Neural progenitor cell (in vitro differentiated cells): ENCODE measurements around the gene FREM1. TPM values are rescaled to one million over a fixed set of nuclear protein-coding genes. Genes with fewer than 3 reads are reported as not detected.

Experiments used
- DNase-seq: peaks from one replicate; pipeline ENCODE4 v3.0.0-alpha.2; 2016; ENCODE audit warnings: low spot score
- H2AFZ ChIP-seq: fragments of 200-600 bp; sonication (generic); replicated peaks from 2 replicates; pipeline ENCODE4 v1.6.1; 2016; ENCODE audit warnings: antibody characterized with exemption
- H3F3A ChIP-seq: fragments of 200-600 bp; sonication (generic); 2 replicates; pipeline ENCODE4 v1.6.1; 2016; ENCODE audit warnings: antibody characterized with exemption, low read depth
- H3K27ac ChIP-seq: fragments of 200-600 bp; sonication (generic); 2 replicates; pipeline ENCODE4 v1.5.1; 2016; ENCODE audit warnings: mild to moderate bottlenecking
- H3K27me3 ChIP-seq: fragments of 200-600 bp; sonication (generic); 2 replicates; pipeline ENCODE4 v1.6.1; 2016; ENCODE audit warnings: mild to moderate bottlenecking, moderate library complexity
- H3K36me3 ChIP-seq: fragments of 200-600 bp; sonication (generic); 2 replicates; pipeline ENCODE4 v1.5.1; 2016
- H3K4me1 ChIP-seq: fragments of 200-600 bp; sonication (generic); 2 replicates; pipeline ENCODE4 v1.6.1; 2016; ENCODE audit warnings: mixed run types
- H3K4me2 ChIP-seq: fragments of 200-600 bp; sonication (generic); 2 replicates; pipeline ENCODE4 v1.6.1; 2016
- H3K4me3 ChIP-seq: fragments of 200-600 bp; sonication (generic); 2 replicates; pipeline ENCODE4 v1.5.1; 2016
- H3K79me2 ChIP-seq: fragments of 200-600 bp; sonication (generic); 2 replicates; pipeline ENCODE4 v1.6.1; 2016; ENCODE audit warnings: low read depth
- H3K9ac ChIP-seq: fragments of 200-600 bp; sonication (generic); 2 replicates; pipeline ENCODE4 v1.6.1; 2016
- H3K9me3 ChIP-seq: fragments of 200-600 bp; sonication (generic); 2 replicates; pipeline ENCODE4 v1.5.1; 2016; ENCODE audit warnings: low read depth
- H4K20me1 ChIP-seq: fragments of 200-600 bp; sonication (generic); 2 replicates; pipeline ENCODE4 v1.6.1; 2016; ENCODE audit warnings: low read depth
- H3K27ac Mint-ChIP-seq: 3 replicates; pipeline ENCODE4 v1.8.0; 2021; ENCODE audit warnings: mixed read lengths
- H3K27me3 Mint-ChIP-seq: 2 replicates; pipeline ENCODE4 v1.8.0; 2022; ENCODE audit warnings: low read depth, mild to moderate bottlenecking, inconsistent platforms, moderate library complexity, mixed read lengths; ENCODE audit not compliant: insufficient read depth
- H3K36me3 Mint-ChIP-seq: 3 replicates; pipeline ENCODE4 v1.8.0; 2021; ENCODE audit warnings: mixed read lengths
- H3K4me1 Mint-ChIP-seq: 3 replicates; pipeline ENCODE4 v1.8.0; 2021; ENCODE audit warnings: mixed read lengths
- H3K4me3 Mint-ChIP-seq: 3 replicates; pipeline ENCODE4 v1.8.0; 2021; ENCODE audit warnings: mild to moderate bottlenecking, moderate library complexity, mixed read lengths
- H3K9me3 Mint-ChIP-seq: 3 replicates; pipeline ENCODE4 v1.8.0; 2020; ENCODE audit warnings: mixed read lengths
- CTCF ChIP-seq: fragments of 200-600 bp; sonication (generic); IDR thresholded peaks from 2 replicates; pipeline ENCODE4 v1.5.1; 2017; ENCODE audit warnings: antibody characterized with exemption, mild to moderate bottlenecking
- EZH2 ChIP-seq: fragments of 200-600 bp; sonication (generic); IDR thresholded peaks from 2 replicates; pipeline ENCODE4 v1.6.1; 2017; ENCODE audit warnings: antibody characterized with exemption, mild to moderate bottlenecking, moderate library complexity
- EZH2phosphoT487 ChIP-seq: fragments of 200-600 bp; sonication (generic); IDR thresholded peaks from 2 replicates; pipeline ENCODE4 v1.6.1; 2017; ENCODE audit warnings: antibody characterized with exemption
- total RNA-seq: library from RNA; depleted of rRNA; stranded (reverse); fragments of >200 nt; gene quantifications from 2 replicates; pipeline ENCODE4 v1.2.3, GENCODE V29; 2015; ENCODE audit warnings: low replicate concordance

The FREM1 gene
- total RNA-seq, 1 donor from 2014 or later: 1.2 TPM

DNA sequence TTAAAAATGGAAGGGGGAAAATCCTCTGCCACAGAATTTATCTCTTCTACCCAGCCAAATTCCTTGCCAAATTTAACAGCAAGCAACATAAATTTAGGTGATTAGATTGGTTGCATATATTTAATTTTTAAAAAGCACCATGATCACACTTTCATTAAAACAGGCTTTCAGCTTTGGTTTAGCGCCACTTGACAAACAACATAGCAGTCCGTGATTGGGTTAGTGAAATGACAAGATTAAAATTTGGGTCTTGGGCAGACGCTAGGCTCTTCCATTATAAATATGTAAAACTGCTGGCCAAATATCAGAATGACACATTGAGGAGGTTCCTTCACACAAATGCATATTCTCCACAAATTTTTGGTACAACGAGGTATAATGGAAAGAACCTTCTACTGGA, 129.5 kb downstream of the FREM1 start:
- Histone ChIP-seq H3K79me2 (no peaks in the 10 kb centered on the region), H3K9ac (no peak overlapping the region), H4K20me1 (no peaks in the 10 kb centered on the region), H3K27me3 (no peaks in the 10 kb centered on the region), H3K9me3 (no peaks in the 10 kb centered on the region), H3K36me3 (no peaks in the 10 kb centered on the region), H3K27ac (no peak overlapping the region), H3K4me1 (no peaks in the 10 kb centered on the region), H2AFZ (no peak overlapping the region), H3K4me3 (no peak overlapping the region), H3F3A (no peaks in the 10 kb centered on the region), H3K4me2 (no peak overlapping the region)
- H3K9me3 Mint-ChIP-seq: no peaks in the 10 kb centered on the region
- peaks cover 16% of the 10 kb centered on the region for H3K36me3 Mint-ChIP-seq
- DNase-seq: no peak
- H3K4me3 Mint-ChIP-seq: no peak overlapping the region
- peaks cover 2% of the 10 kb centered on the region for H3K27me3 Mint-ChIP-seq
- no peak for TF ChIP-seq EZH2phosphoT487
- TF ChIP-seq EZH2: no peak
- TF ChIP-seq CTCF: no peak
- H3K27ac Mint-ChIP-seq: no peak overlapping the region
- no peaks in the 10 kb centered on the region for H3K4me1 Mint-ChIP-seq

DNA sequence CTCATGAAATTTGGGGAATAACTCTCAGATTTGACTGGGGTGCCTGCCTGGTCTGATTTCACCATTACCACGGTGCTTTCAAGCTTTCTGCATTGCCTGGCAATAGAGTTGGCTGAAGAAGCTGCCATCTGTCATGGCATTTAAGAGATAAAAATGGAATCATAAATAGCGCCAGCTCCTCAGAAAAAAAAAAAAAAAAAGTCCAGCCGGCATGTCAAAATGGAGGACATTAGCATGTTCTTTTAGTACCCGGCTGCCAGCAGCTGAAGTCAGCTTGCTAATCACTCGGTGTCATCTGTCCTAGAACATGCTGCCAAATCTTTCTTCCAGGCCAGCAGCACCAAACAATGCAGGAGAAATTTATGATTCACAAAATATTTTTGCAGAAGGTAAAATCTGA, 130.0 kb downstream of the FREM1 start:
- no peak for TF ChIP-seq EZH2phosphoT487
- TF ChIP-seq EZH2: no peak
- no peak for TF ChIP-seq CTCF
- H3K4me3 Mint-ChIP-seq: no peak overlapping the region
- Histone ChIP-seq H3F3A (no peaks in the 10 kb centered on the region), H3K4me1 (no peaks in the 10 kb centered on the region), H3K79me2 (no peaks in the 10 kb centered on the region), H3K4me3 (no peak overlapping the region), H3K27ac (no peak overlapping the region), H4K20me1 (no peaks in the 10 kb centered on the region), H3K9me3 (no peaks in the 10 kb centered on the region), H3K27me3 (no peaks in the 10 kb centered on the region), H3K36me3 (no peaks in the 10 kb centered on the region), H3K9ac (no peak overlapping the region), H2AFZ (no peak overlapping the region), H3K4me2 (no peak overlapping the region)
- H3K27ac Mint-ChIP-seq: no peak overlapping the region
- H3K36me3 Mint-ChIP-seq: peaks cover 16% of the 10 kb centered on the region
- DNase-seq: no peak
- no peaks in the 10 kb centered on the region for H3K9me3 Mint-ChIP-seq
- peaks cover 2% of the 10 kb centered on the region for H3K27me3 Mint-ChIP-seq
- H3K4me1 Mint-ChIP-seq: no peaks in the 10 kb centered on the region

- H3K36me3 ChIP-seq: no peaks in the 10 kb centered on the region
- no peaks in the 10 kb centered on the region for H3K79me2 ChIP-seq
- no peaks in the 10 kb centered on the region for H3K27me3 ChIP-seq
- Mint-ChIP-seq H3K36me3 (peaks cover 17% of the 10 kb centered on the region), H3K4me3 (no peak overlapping the region), H3K4me1 (no peaks in the 10 kb centered on the region), H3K27ac (no peak overlapping the region), H3K27me3 (peaks cover 2% of the 10 kb centered on the region), H3K9me3 (no peaks in the 10 kb centered on the region)
- H3K27ac ChIP-seq: no peak overlapping the region
- TF ChIP-seq EZH2phosphoT487 (no peak), EZH2 (no peak), CTCF (no peak)
- H3K9ac ChIP-seq: no peak overlapping the region
- H3K9me3 ChIP-seq: no peaks in the 10 kb centered on the region
- peak overlapping the region; percentile 72 for H2AFZ ChIP-seq
- no peaks in the 10 kb centered on the region for H3K4me1 ChIP-seq
- H3K4me3 ChIP-seq: no peak overlapping the region
- no peaks in the 10 kb centered on the region for H3F3A ChIP-seq
- no peak for DNase-seq
- no peaks in the 10 kb centered on the region for H4K20me1 ChIP-seq
- no peak overlapping the region for H3K4me2 ChIP-seq
These were observed 130.6 kb downstream of the FREM1 start for GRCh38 chr9:14779566-14780022.
